VCaP (cell line): Measurements from ENCODE around the gene HMCN2.

Source experiments
- H3K27ac ChIP-seq: fragments of 450-650 bp; 2 replicates; pipeline ENCODE4 v1.5.1; 2017
- CTCF ChIP-seq: fragments of 450-650 bp; conservative IDR thresholded peaks from 2 replicates; pipeline ENCODE4 v1.5.1; 2017; ENCODE audit warnings: mild to moderate bottlenecking, moderate library complexity

HMCN2 gene

DNA sequence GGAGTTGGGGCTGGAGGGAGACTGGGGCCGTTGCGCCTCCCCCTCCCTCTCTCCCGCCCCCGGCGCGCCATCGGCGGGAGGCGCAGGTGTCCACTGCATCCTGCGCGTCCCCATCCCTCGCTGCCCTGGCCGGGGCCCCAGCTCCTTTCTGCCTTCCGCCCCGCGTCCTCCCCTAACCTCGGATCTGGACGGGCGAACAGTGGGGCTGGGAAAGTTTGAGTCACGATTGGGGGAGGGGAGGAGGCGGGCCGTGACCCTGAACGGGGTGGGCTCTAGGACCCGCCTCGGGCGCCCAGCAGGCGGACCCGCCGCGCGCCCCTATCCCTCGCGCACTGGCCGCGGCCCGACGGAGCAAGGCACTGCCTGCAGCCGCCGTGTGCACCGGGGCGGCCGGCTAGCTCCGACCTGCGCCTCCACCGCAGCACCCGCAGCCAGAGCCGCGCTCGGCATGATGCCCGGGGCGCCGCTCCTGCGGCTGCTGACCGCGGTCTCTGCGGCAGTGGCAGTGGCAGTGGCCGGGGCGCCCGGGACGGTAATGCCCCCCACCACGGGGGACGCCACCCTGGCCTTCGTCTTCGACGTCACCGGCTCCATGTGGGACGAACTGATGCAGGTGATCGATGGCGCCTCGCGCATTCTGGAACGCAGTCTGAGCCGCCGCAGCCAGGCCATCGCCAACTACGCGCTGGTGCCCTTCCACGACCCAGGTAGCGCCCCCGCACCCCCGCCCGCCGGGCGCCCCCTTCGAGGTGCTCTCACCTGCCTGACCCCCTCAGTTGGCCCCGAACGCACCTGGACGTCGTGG is at the start of gene HMCN2:
HMCN2 (plus strand) TSS at position 330 of the 805 bp plus-strand sequence; CDS start at position 449, 119 bp downstream.
- TF ChIP-seq CTCF, result no peak
- H3K27ac ChIP-seq, result no peak within 1 kb of the TSS

DNA sequence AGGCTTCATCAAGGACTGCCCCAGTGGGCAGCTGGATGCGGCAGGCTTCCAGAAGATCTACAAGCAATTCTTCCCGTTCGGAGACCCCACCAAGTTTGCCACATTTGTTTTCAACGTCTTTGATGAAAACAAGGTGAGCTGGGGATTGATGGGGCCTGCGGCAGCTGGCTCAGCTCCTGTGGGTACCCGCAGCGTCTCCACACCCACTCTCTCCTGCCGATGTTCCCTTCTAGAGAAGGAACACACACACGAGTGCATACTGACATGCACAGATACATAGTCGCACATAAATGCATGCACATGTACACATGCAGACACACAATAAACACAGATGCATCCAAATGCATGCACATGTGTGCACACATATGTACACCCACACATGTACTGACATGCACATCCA is 47.7 kb upstream of the HMCN2 start:
- no peak for TF ChIP-seq CTCF

GRCh38 chr9:130219661-130220096 is 45.9 kb upstream of the HMCN2 start:
- H3K27ac ChIP-seq, result no peak overlapping the region
- TF ChIP-seq CTCF, result no peak

More for the DNA sequence above, 47.7 kb upstream of the HMCN2 start:
- no peak overlapping the region for H3K27ac ChIP-seq

DNA sequence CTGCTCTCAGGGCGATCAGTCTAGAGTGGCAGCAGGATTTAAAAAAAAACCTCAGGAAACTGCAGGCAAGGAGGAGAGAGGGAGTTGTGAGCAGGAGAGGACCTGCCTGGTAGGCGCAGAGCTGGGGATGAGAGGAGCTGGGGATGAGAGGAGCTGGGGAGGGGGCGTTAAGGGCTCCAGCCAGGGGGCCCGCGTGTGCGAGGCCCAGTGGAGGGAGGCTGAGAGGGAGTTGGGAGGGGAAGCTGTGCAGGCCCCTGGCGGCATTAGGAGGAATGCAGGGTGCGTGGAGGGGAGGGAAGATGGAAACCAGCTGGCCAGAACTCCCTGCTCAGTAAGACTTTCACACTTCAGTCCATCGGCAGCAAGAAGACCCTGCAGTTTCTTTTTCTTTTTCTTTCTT is 45.2 kb upstream of the HMCN2 start:
- H3K27ac ChIP-seq, result no peak overlapping the region
- TF ChIP-seq CTCF, result no peak

GRCh38 chr9:130222833-130223232 is 42.7 kb upstream of the HMCN2 start:
- no peak for TF ChIP-seq CTCF
- no peak overlapping the region for H3K27ac ChIP-seq

GRCh38 chr9:130225071-130225470 is 40.5 kb upstream of the HMCN2 start:
- H3K27ac ChIP-seq, result no peak overlapping the region
- no peak for TF ChIP-seq CTCF

DNA sequence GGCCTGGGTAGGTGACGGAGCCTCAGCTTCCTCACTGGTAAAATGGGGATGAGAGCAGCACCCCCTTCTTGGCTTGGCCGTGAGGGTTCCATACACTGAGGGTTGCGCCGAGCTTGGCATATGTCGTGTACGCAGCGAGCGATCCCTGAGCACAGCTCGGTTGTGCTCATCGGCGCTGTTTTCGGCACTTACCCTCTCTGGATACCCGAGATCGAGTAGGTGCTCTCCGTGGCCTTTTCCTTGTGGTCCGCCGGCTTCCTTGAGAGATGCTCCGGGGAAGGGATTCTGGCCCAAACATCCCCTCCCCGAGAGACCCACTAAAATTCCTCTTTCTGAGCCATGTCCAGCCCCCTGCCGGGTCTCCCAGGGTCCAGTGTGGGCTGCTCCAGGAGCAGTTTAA is 40.0 kb upstream of the HMCN2 start:
- TF ChIP-seq CTCF, result no peak
- H3K27ac ChIP-seq, result no peak overlapping the region
